H9 (cell line): ENCODE data around the gene GADD45A. TPM values are rescaled to one million over a fixed set of nuclear protein-coding genes. Genes with fewer than 3 reads are reported as not detected.

Source experiments
- DNase-seq: peaks from one replicate; pipeline ENCODE4 v3.0.0-alpha.2; 2017
- H2AFZ ChIP-seq: one replicate; pipeline ENCODE4 v1.6.1; 2013; ENCODE audit warnings: mild to moderate bottlenecking, low read length, control low read depth, moderate library complexity
- H2AK5ac ChIP-seq: 2 replicates; pipeline ENCODE4 v1.6.1; 2013; ENCODE audit warnings: low read length, control low read depth, mixed read lengths; ENCODE audit not compliant: insufficient read length
- H2BK120ac ChIP-seq: one replicate; pipeline ENCODE4 v1.6.1; 2013; ENCODE audit warnings: low read depth, mild to moderate bottlenecking, low read length, control low read depth, inconsistent platforms; ENCODE audit not compliant: poor library complexity, severe bottlenecking
- H2BK12ac ChIP-seq: 2 replicates; pipeline ENCODE4 v1.6.1; 2013; ENCODE audit warnings: low read length, control low read depth, mixed read lengths, low read depth; ENCODE audit not compliant: insufficient read length
- H2BK15ac ChIP-seq: 2 replicates; pipeline ENCODE4 v1.6.1; 2013; ENCODE audit warnings: low read depth, low read length, control low read depth
- H2BK20ac ChIP-seq: one replicate; pipeline ENCODE4 v1.6.1; 2013; ENCODE audit warnings: low read depth, mild to moderate bottlenecking, low read length, control low read depth, inconsistent platforms; ENCODE audit not compliant: poor library complexity, severe bottlenecking
- H2BK5ac ChIP-seq: 2 replicates; pipeline ENCODE4 v1.6.1; 2013; ENCODE audit warnings: low read length, control low read depth, mixed read lengths; ENCODE audit not compliant: insufficient read length
- H3K14ac ChIP-seq: 2 replicates; pipeline ENCODE4 v1.6.1; 2013; ENCODE audit warnings: low read length, control low read depth; ENCODE audit not compliant: insufficient read depth
- H3K18ac ChIP-seq: 2 replicates; pipeline ENCODE4 v1.6.1; 2013; ENCODE audit warnings: low read depth, mild to moderate bottlenecking, mixed read lengths, low read length, control low read depth; ENCODE audit not compliant: insufficient read length
- H3K23ac ChIP-seq: 2 replicates; pipeline ENCODE4 v1.6.1; 2013; ENCODE audit warnings: low read length, control low read depth, mixed read lengths, low read depth; ENCODE audit not compliant: insufficient read length
- H3K23me2 ChIP-seq: 2 replicates; pipeline ENCODE4 v1.6.1; 2013; ENCODE audit warnings: low read depth, mild to moderate bottlenecking, mixed read lengths, low read length, control low read depth; ENCODE audit not compliant: insufficient read length, poor library complexity, severe bottlenecking
- H3K27ac ChIP-seq: 2 replicates; pipeline ENCODE4 v1.5.1; 2013; ENCODE audit warnings: low read length, control low read depth, mixed read lengths, low read depth; ENCODE audit not compliant: insufficient read length
- H3K27me3 ChIP-seq: 2 replicates; pipeline ENCODE4 v1.6.1; 2013; ENCODE audit warnings: low read length, control low read depth, inconsistent platforms; ENCODE audit not compliant: insufficient read depth
- H3K4ac ChIP-seq: 2 replicates; pipeline ENCODE4 v1.6.1; 2013; ENCODE audit warnings: low read depth, mild to moderate bottlenecking, control low read depth, inconsistent platforms, low read length, moderate library complexity
- H3K4me1 ChIP-seq: 2 replicates; pipeline ENCODE4 v1.6.1; 2013; ENCODE audit warnings: low read length, control low read depth, inconsistent platforms; ENCODE audit not compliant: insufficient read depth
- H3K4me2 ChIP-seq: 2 replicates; pipeline ENCODE4 v1.6.1; 2013; ENCODE audit warnings: low read length, control low read depth, mixed read lengths; ENCODE audit not compliant: insufficient read length, insufficient read depth
- H3K56ac ChIP-seq: 2 replicates; pipeline ENCODE4 v1.6.1; 2013; ENCODE audit warnings: low read depth, mild to moderate bottlenecking, mixed read lengths, low read length, control low read depth; ENCODE audit not compliant: insufficient read length
- H3K79me1 ChIP-seq: 2 replicates; pipeline ENCODE4 v1.6.1; 2013; ENCODE audit warnings: low read depth, mild to moderate bottlenecking, moderate library complexity, low read length, control low read depth, inconsistent platforms; ENCODE audit not compliant: insufficient read depth, poor library complexity, severe bottlenecking
- H3K79me2 ChIP-seq: 2 replicates; pipeline ENCODE4 v1.6.1; 2013; ENCODE audit warnings: low read length, control low read depth, inconsistent platforms; ENCODE audit not compliant: insufficient read depth
- H3K9ac ChIP-seq: 2 replicates; pipeline ENCODE4 v1.6.1; 2013; ENCODE audit warnings: low read length, control low read depth, mixed read lengths; ENCODE audit not compliant: insufficient read length; ENCODE audit errors: extremely low read depth
- H3K9me3 ChIP-seq: one replicate; pipeline ENCODE4 v1.6.1; 2013; ENCODE audit warnings: low read depth, low read length, inconsistent platforms; ENCODE audit not compliant: control insufficient read depth
- H3T11ph ChIP-seq: one replicate; pipeline ENCODE4 v1.6.1; 2013; ENCODE audit warnings: mild to moderate bottlenecking, low read length, control low read depth, inconsistent platforms
- H4K20me1 ChIP-seq: one replicate; pipeline ENCODE4 v1.6.1; 2013; ENCODE audit not compliant: control insufficient read depth, insufficient read length, insufficient read depth
- H4K5ac ChIP-seq: 2 replicates; pipeline ENCODE4 v1.6.1; 2013; ENCODE audit warnings: low read depth, mild to moderate bottlenecking, mixed read lengths, low read length, control low read depth; ENCODE audit not compliant: insufficient read length
- H4K8ac ChIP-seq: replicated peaks from 2 replicates; pipeline ENCODE4 v1.6.1; 2013; ENCODE audit warnings: low read length, control low read depth, mixed read lengths, low read depth; ENCODE audit not compliant: insufficient read length
- H4K91ac ChIP-seq: 2 replicates; pipeline ENCODE4 v1.6.1; 2013; ENCODE audit warnings: low read depth, mild to moderate bottlenecking, moderate library complexity, mixed read lengths, low read length, control low read depth; ENCODE audit not compliant: insufficient read length
- H3K27ac Mint-ChIP-seq, 3 experiments: 2 replicates in 2 of 3; 3 replicates in 1 of 3; pipeline ENCODE4 v1.8.0; 2020 to 2021; ENCODE audit warnings: mixed read lengths in 3 of 3, mild to moderate bottlenecking in 1 of 3, moderate library complexity in 1 of 3
- H3K27me3 Mint-ChIP-seq: 2 replicates; pipeline ENCODE4 v1.8.0; 2021; ENCODE audit warnings: low read depth, mild to moderate bottlenecking, moderate library complexity, mixed read lengths
- H3K36me3 Mint-ChIP-seq, 3 experiments: 2 replicates in 2 of 3; 3 replicates in 1 of 3; pipeline ENCODE4 v1.8.0; 2020 to 2021; ENCODE audit warnings: low read depth in 3 of 3, mixed read lengths in 3 of 3; ENCODE audit not compliant: insufficient read depth in 1 of 3
- H3K4me1 Mint-ChIP-seq, 2 experiments: 2 replicates each; pipeline ENCODE4 v1.8.0; 2020; ENCODE audit warnings: mixed read lengths in 2 of 2
- H3K4me3 Mint-ChIP-seq, 2 experiments: 2 replicates in 1 of 2; 3 replicates in 1 of 2; pipeline ENCODE4 v1.8.0; 2020 to 2021; ENCODE audit warnings: mild to moderate bottlenecking in 2 of 2, mixed read lengths in 2 of 2, moderate library complexity in 1 of 2
- H3K9me3 Mint-ChIP-seq, 2 experiments: 2 replicates in 1 of 2; 3 replicates in 1 of 2; pipeline ENCODE4 v1.8.0; 2020; ENCODE audit warnings: mild to moderate bottlenecking in 2 of 2, mixed read lengths in 2 of 2, moderate library complexity in 1 of 2
- CTCF ChIP-seq: fragments of 200-600 bp; sonication (generic); conservative IDR thresholded peaks from 3 replicates; pipeline ENCODE4 v1.8.0; 2021; ENCODE audit warnings: antibody characterized with exemption, mild to moderate bottlenecking
- WGBS: extraction: QIAGEN DNeasy Blood & Tissue Kit; methylation state at CpG from one replicate; pipeline ENCODE4 v1.1.7; 2013; ENCODE audit warnings: missing lambda C conversion rate, low lambda C conversion rate, mixed read lengths; ENCODE audit not compliant: insufficient read length; ENCODE audit errors: extremely low coverage; 5-methylcytosine and 5-hydroxymethylcytosine counted together
- total RNA-seq: library from RNA; stranded (reverse); gene quantifications from 2 replicates; pipeline ENCODE4 v1.2.1, GENCODE V29; 2021

Gene GADD45A
- total RNA-seq, 1 experiment from 2014 or later = 22.8 TPM

GRCh38 chr1:67680486-67680885 lies 4.5 kb upstream of the GADD45A start:
- Mint-ChIP-seq H3K4me3 (no peak overlapping the region), H3K4me1 (peaks cover 8 to 12% of the 10 kb centered on the region in 2 experiments), H3K9me3 (no peaks in the 10 kb centered on the region), H3K27ac (no peak overlapping the region), H3K36me3 (no peaks in the 10 kb centered on the region; a peak in 1 of 7 replicates), H3K27me3 (peaks cover 3% of the 10 kb centered on the region; the same call in 1 of the 2 replicates)
- Histone ChIP-seq H3K9me3 (no peaks in the 10 kb centered on the region), H2BK15ac (no peak overlapping the region), H2BK120ac (no peak overlapping the region), H3K79me2 (no peaks in the 10 kb centered on the region), H4K20me1 (no peaks in the 10 kb centered on the region), H3T11ph (no peak overlapping the region), H3K18ac (no peak overlapping the region), H2BK20ac (no peak overlapping the region), H3K4me1 (peaks cover 3% of the 10 kb centered on the region; the same call in 1 of the 2 replicates), H3K23ac (no peak overlapping the region), H2AFZ (no peak overlapping the region), H3K27me3 (no peaks in the 10 kb centered on the region), H3K9ac (no peak overlapping the region), H3K27ac (no peak overlapping the region), H2AK5ac (no peak overlapping the region), H4K8ac (no peak overlapping the region), H2BK5ac (no peak overlapping the region), H3K79me1 (no peaks in the 10 kb centered on the region), H3K4me2 (no peak overlapping the region), H3K23me2 (no peaks in the 10 kb centered on the region), H3K56ac (no peak overlapping the region), H4K91ac (no peak overlapping the region), H4K5ac (no peak overlapping the region), H3K4ac (no peak overlapping the region), H2BK12ac (no peak overlapping the region), H3K14ac (no peak overlapping the region)
- no CpG with 5 or more reads among the region's 2 CpGs for WGBS
- no peak for DNase-seq
- no peak for TF ChIP-seq CTCF
